Left forelimb (tissue), 1 donor: ENCODE measurements around the gene FBXO3.
"Not testable (repeated sequence)": the region's sequence is repeated elsewhere in the genome, so short reads cannot be mapped to it uniquely, and the experiment has no call there.

Experiments used
- DNase-seq: peaks from one replicate; pipeline ENCODE4 v3.0.0-alpha.2; 2018; ENCODE audit warnings: low spot score

Gene FBXO3

GRCh38 chr11:33727539-33727938 lies 46.8 kb downstream of the FBXO3 start:
- DNase-seq = not testable (repeated sequence)

- DNase-seq = no peak
These were observed 48.8 kb downstream of the FBXO3 start for GRCh38 chr11:33725496-33725895.

GRCh38 chr11:33724644-33725035 lies 49.7 kb downstream of the FBXO3 start:
- DNase-seq = no peak

- no peak for DNase-seq
These were observed 51.0 kb downstream of the FBXO3 start for GRCh38 chr11:33723238-33723881.

GRCh38 chr11:33722590-33723234 lies 51.6 kb downstream of the FBXO3 start:
- no peak for DNase-seq

- no peak for DNase-seq
These were observed 52.3 kb downstream of the FBXO3 start for GRCh38 chr11:33721984-33722383.

- DNase-seq = no peak
These were observed 52.9 kb downstream of the FBXO3 start for GRCh38 chr11:33721426-33721825.

GRCh38 chr11:33719587-33719986 lies 54.7 kb downstream of the FBXO3 start:
- DNase-seq = no peak

GRCh38 chr11:33718440-33718839 lies 55.9 kb downstream of the FBXO3 start:
- no peak for DNase-seq

GRCh38 chr11:33716243-33716642 lies 58.1 kb downstream of the FBXO3 start:
- DNase-seq = no peak

GRCh38 chr11:33713856-33714398 lies 60.4 kb downstream of the FBXO3 start:
- DNase-seq = no peak

GRCh38 chr11:33713151-33713855 lies 61.0 kb downstream of the FBXO3 start:
- no peak for DNase-seq

- no peak for DNase-seq
These were observed 61.9 kb downstream of the FBXO3 start for GRCh38 chr11:33712436-33712835.

- no peak for DNase-seq
These were observed 64.9 kb downstream of the FBXO3 start for GRCh38 chr11:33709466-33709865.

GRCh38 chr11:33708985-33709384 lies 65.3 kb downstream of the FBXO3 start:
- DNase-seq = no peak

GRCh38 chr11:33707831-33708230 lies 66.5 kb downstream of the FBXO3 start:
- not testable (repeated sequence) for DNase-seq

- DNase-seq = no peak
These were observed 67.4 kb downstream of the FBXO3 start for GRCh38 chr11:33706966-33707365.

- DNase-seq = no peak
These were observed 67.8 kb downstream of the FBXO3 start for GRCh38 chr11:33706546-33706945.

- no peak for DNase-seq
These were observed 69.9 kb downstream of the FBXO3 start for GRCh38 chr11:33704240-33705002.

GRCh38 chr11:33703788-33704187 lies 70.5 kb downstream of the FBXO3 start:
- no peak for DNase-seq

GRCh38 chr11:33703234-33703633 lies 71.1 kb downstream of the FBXO3 start:
- DNase-seq = no peak
